ENCODE measurements around the gene SLC25A11.

Gene SLC25A11

DNA sequence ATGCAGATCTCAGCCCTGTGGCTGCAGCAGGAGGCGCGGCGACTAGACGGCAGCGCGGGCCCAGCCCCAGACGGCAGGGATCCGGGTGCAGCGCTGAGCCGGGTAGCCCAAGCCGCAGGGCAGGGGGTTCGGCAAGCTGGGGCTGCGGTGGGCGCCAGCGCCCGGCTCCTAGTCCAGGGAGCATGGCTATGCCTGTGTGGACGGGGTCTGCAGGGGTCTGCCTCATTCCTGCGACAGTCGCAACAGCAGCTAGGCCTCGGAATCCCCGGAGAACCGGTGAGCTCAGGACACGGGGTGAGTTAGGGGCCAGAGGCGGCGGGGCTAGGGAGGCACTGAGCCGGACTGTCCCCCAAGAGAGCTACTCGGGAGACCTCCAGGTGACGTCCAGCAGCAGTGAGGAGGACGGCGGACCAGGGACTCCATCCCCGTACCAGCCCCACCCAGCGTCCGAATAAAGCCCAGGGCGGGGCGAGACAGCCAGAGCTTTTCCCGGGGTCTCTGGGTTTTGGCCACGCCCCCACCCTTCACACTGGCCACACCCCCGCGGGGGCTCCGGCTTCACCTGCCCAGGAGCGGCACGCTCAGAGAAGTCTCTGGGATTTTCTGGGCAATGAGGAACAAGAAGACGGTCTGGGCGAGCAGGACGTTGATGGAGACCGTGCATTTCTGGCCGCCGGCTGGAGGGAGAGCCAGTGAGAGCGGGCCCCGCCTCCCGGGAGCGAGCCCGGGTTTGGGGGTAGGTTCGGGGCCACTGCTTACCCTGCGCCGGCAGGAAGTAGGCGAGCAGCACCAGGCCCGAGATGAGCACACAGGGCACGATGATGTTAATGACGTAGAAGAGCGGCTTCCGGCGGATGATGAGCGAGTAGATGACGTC, 39.4 kb downstream of the SLC25A11 start:
- Histone ChIP-seq H3K27ac (no peak overlapping the region), H3K4me3 (peak overlapping the region; percentile 69)
- TF ChIP-seq, protein P1, sequence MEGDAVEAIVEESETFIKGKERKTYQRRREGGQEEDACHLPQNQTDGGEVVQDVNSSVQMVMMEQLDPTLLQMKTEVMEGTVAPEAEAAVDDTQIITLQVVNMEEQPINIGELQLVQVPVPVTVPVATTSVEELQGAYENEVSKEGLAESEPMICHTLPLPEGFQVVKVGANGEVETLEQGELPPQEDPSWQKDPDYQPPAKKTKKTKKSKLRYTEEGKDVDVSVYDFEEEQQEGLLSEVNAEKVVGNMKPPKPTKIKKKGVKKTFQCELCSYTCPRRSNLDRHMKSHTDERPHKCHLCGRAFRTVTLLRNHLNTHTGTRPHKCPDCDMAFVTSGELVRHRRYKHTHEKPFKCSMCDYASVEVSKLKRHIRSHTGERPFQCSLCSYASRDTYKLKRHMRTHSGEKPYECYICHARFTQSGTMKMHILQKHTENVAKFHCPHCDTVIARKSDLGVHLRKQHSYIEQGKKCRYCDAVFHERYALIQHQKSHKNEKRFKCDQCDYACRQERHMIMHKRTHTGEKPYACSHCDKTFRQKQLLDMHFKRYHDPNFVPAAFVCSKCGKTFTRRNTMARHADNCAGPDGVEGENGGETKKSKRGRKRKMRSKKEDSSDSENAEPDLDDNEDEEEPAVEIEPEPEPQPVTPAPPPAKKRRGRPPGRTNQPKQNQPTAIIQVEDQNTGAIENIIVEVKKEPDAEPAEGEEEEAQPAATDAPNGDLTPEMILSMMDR (IDR thresholded peaks at IDR 0.05): no peak
- DNase-seq (ENCODE audit: low spot score): peak; percentile 77

DNA sequence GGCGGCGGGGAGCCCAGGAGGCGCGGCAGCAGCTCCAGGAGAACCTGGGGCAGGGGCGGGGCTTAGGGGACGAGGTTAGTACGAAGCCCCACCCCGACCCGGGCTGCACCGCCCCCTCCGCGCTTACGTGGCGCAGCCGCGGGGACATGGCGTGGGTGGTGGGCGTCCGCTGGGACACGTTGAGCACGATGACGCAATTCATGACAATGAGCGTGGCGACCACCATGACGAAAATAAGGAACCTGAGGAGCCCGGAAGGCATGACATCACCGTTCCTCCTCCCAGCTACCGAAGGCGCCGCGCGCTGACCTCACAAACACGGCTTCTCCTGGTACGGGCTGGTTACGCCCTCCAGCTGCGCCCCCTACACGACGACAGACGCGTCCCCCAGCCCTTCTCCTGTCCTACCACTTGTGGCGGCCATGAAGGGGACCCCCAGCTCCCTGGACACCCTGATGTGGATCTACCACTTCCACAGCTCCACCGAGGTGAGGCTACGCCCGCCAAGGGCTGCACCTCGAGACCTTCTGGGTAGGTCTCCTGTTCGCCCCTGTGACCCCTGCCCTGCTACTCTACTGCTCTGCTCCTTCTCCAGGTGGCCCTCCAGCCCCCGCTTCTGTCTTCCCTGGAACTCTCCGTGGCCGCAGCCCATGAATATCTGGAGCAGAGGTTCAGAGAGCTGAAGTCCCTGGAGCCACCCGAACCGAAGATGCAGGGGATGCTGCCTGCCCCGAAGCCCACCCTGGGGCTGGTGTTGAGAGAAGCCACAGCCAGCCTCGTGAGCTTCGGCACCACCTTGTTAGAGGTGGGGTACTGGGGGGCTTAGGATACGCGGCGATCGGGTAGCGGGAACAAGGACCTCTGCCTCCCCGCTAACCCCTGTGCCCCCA, 40.3 kb downstream of the SLC25A11 start, which contains the start of gene C17orf107:
C17orf107 (plus strand) TSS at position 196 of the 890 bp plus-strand sequence; CDS start at position 423, 227 bp downstream.
- DNase-seq (ENCODE audit: low spot score): peak; percentile 87
- TF ChIP-seq, protein P1 (IDR thresholded peaks at IDR 0.05): no peak
- Histone ChIP-seq H3K27ac (peak within 1 kb of the TSS in 1 of 2 donors; percentile 40), H3K4me3 (peak within 1 kb of the TSS; percentile 69)

DNA sequence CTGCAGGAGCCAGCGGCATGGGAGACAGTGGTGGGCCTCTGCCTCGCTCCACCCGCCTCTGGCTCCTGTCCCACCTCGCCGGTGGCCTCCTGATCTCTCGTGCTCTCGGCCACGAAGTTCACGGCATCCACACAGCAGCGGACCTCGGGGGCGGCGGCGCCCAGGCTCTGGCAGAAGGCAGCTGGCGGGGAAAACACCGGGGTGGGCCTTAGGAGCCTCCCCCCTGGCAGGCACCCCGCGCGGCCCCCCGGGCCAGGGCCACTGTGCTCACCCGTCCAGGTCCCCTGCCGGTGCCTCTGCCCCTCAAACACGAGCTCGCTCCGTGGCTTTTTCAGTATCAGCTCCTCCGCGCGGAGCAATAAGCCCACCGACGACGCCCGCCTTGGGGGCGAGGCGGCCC, 40.9 kb downstream of the SLC25A11 start:
- peak overlapping the region in 1 of 2 donors; percentile 40 for H3K27ac ChIP-seq
- no peak for DNase-seq (ENCODE audit: low spot score)
- TF ChIP-seq, protein P1 (IDR thresholded peaks at IDR 0.05): no peak
- H3K4me3 ChIP-seq: peak overlapping the region; percentile 69

DNA sequence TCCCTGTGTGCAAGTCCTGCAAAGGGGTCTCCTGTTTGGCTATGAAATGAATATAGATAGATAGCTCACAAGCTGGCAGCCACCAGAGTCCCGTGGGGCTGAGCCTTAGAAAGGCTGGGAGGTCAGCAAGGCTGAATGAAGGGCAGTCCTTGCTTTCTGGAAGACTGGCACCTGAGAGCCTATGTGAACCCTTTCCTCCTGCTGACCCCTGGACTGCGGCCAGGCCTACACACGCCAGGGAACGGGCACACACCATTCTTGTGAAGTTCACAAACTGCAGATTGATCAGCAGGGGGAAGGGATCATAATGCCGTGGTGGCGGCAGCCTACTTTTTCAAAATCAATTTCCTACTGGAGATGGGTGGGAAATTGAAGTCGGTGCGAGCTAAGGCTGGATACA, 41.5 kb downstream of the SLC25A11 start:
- TF ChIP-seq, protein P1 (IDR thresholded peaks at IDR 0.05): no peak
- H3K4me3 ChIP-seq: no peak overlapping the region
- H3K27ac ChIP-seq: no peak overlapping the region
- DNase-seq (ENCODE audit: low spot score): peak; percentile 74

DNA sequence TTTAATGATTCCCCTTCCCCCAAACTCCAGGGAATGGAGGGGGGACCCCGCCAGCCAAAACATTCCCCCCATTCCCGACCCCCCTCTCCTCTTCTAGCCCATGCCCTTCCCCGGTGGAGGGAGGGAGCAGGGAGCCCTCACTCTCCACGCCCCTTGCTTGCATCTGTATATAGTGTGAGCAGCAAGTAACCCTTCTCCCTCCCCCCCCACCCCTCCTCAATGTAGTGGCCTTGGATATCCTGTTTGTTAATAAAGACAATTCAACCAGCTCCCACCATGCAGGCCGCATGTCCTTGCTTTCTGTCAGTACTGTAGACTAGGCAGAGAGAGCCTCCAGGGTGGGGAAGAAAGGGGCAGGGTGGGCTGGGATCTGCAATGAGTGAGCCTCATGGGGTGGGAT, 42.1 kb downstream of the SLC25A11 start:
- DNase-seq (ENCODE audit: low spot score): peak; percentile 69
- TF ChIP-seq, protein P1 (IDR thresholded peaks at IDR 0.05): no peak
- no peak overlapping the region for H3K4me3 ChIP-seq
- no peak overlapping the region for H3K27ac ChIP-seq

DNA sequence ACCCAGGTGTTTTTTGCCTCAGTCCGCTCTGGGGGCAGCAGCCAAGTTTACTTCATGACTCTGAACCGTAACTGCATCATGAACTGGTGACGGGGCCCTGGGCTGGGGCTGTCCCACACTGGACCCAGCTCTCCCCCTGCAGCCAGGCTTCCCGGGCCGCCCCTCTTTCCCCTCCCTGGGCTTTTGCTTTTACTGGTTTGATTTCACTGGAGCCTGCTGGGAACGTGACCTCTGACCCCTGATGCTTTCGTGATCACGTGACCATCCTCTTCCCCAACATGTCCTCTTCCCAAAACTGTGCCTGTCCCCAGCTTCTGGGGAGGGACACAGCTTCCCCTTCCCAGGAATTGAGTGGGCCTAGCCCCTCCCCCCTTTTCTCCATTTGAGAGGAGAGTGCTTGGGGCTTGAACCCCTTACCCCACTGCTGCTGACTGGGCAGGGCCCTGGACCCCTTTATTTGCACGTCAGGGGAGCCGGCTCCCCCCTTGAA, 42.6 kb downstream of the SLC25A11 start:
- TF ChIP-seq, protein P1 (IDR thresholded peaks at IDR 0.05): no peak
- Histone ChIP-seq H3K4me3 (no peak overlapping the region), H3K27ac (no peak overlapping the region)
- peak; percentile 74 for DNase-seq (ENCODE audit: low spot score)
